Measurements from ENCODE around the gene THEMIS2. TPM values are rescaled to one million over a fixed set of nuclear protein-coding genes. Genes with fewer than 3 reads are reported as not detected.

Gene THEMIS2
- total RNA-seq, 1 donor from 2014 or later, result 3.1 TPM

DNA sequence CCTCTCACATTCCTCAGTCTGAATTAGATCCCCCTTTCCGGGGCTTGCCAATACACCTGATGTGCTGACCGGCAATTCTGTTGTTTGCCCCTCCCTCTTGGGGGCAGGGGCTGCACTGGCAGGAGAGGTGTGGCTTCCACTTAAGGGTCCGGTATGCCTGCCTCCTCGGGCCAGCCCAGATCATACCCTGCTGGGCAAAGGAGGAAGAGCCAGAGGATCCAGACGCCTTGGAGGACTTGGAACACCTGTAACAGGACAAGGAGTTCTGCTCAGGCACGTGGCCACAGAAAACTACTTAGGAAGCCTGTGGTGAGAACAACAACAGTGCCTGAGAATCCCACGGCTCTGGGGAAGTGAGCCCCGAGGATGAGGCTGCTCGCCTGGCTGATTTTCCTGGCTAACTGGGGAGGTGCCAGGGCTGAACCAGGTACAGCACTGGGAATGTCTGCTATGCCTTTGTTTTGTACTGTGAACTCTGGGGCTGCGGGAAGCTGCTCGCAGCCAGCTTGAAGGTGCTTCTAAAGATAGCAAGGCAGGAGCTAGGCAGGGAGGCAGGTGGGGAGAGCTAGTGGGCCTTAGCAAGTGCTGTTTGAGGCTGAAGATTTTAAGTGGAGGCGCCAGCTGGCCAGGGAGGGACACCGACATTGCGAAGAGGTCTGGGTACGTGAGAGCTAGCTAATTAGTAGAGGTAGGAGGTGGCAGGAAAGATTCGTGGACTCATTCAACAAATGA lies 62.6 kb downstream of the THEMIS2 start, which contains the start of gene SMPDL3B:
SMPDL3B (plus strand) TSS at position 183 of the 732 bp plus-strand sequence; CDS start at position 367, 184 bp downstream.
- Mint-ChIP-seq H3K27ac (peak within 1 kb of the TSS; percentile 24), H3K36me3 (no peaks in the 10 kb centered on the region), H3K4me1 (ENCODE audit: unreplicated experiment) (peaks cover 10% of the 10 kb centered on the region), H3K4me3 (peak within 1 kb of the TSS; percentile 85), H3K27me3 (peaks cover 30% of the 10 kb centered on the region), H3K9me3 (no peaks in the 10 kb centered on the region)
- no peak for DNase-seq (ENCODE audit: extremely low spot score, unreplicated experiment)
- TF ChIP-seq, protein P1, sequence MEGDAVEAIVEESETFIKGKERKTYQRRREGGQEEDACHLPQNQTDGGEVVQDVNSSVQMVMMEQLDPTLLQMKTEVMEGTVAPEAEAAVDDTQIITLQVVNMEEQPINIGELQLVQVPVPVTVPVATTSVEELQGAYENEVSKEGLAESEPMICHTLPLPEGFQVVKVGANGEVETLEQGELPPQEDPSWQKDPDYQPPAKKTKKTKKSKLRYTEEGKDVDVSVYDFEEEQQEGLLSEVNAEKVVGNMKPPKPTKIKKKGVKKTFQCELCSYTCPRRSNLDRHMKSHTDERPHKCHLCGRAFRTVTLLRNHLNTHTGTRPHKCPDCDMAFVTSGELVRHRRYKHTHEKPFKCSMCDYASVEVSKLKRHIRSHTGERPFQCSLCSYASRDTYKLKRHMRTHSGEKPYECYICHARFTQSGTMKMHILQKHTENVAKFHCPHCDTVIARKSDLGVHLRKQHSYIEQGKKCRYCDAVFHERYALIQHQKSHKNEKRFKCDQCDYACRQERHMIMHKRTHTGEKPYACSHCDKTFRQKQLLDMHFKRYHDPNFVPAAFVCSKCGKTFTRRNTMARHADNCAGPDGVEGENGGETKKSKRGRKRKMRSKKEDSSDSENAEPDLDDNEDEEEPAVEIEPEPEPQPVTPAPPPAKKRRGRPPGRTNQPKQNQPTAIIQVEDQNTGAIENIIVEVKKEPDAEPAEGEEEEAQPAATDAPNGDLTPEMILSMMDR (conservative IDR thresholded peaks at IDR 0.05), result peak; percentile 39

DNA sequence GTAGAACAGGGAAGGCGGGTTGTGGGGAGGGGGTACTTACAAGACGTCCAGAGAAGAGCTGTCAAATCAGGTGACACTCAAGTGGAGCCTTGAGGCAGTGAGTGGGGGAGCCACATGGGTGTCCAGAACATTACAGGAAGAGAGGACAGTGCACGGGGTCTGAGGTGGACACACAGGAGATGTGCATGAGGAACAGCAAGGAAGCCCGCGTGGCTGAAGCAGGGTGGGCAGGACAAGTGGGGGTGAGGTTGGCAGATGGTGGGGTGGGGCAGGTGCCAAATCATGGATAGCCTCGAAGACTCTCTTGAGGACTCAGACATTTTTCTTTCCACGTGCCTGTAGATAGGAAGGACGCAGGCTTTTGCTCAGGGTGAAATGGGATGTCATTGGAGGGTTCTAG lies 63.4 kb downstream of the THEMIS2 start:
- Mint-ChIP-seq H3K4me1 (ENCODE audit: unreplicated experiment) (peaks cover 10% of the 10 kb centered on the region), H3K27ac (no peak overlapping the region), H3K27me3 (peaks cover 30% of the 10 kb centered on the region), H3K36me3 (no peaks in the 10 kb centered on the region), H3K4me3 (peak overlapping the region; percentile 85), H3K9me3 (no peaks in the 10 kb centered on the region)
- no peak for DNase-seq (ENCODE audit: extremely low spot score, unreplicated experiment)
- TF ChIP-seq, protein P1 (conservative IDR thresholded peaks at IDR 0.05), result no peak

Other genes starting within 250 kb of the THEMIS2 start
- not detected in 2 replicates for gene FGR, start 237.4 kb upstream of the THEMIS2 start, total RNA-seq (ENCODE audit: low replicate concordance)
- 62.2 and 136 TPM in 2 replicates for gene IFI6, start 200.4 kb upstream of the THEMIS2 start, total RNA-seq (ENCODE audit: low replicate concordance)
- 12.3 and 14.2 TPM in 2 replicates for gene FAM76A, start 146.6 kb upstream of the THEMIS2 start, total RNA-seq (ENCODE audit: low replicate concordance)
- 28.9 and 41.6 TPM in 2 replicates for gene STX12, start 99.3 kb upstream of the THEMIS2 start, total RNA-seq (ENCODE audit: low replicate concordance)
- gene PPP1R8, start 41.8 kb upstream of the THEMIS2 start, total RNA-seq (ENCODE audit: low replicate concordance), result 53.9 and 54.9 TPM in 2 replicates
- 28.0 and 44.6 TPM in 2 replicates for gene RPA2, start 42.0 kb downstream of the THEMIS2 start, total RNA-seq (ENCODE audit: low replicate concordance)
- 3.2 and 3.6 TPM in 2 replicates for gene SMPDL3B, start 62.5 kb downstream of the THEMIS2 start, total RNA-seq (ENCODE audit: low replicate concordance)
- gene XKR8, start 87.4 kb downstream of the THEMIS2 start, total RNA-seq (ENCODE audit: low replicate concordance), result 8.0 and 12.6 TPM in 2 replicates
- gene EYA3, start 216.1 kb downstream of the THEMIS2 start, total RNA-seq (ENCODE audit: low replicate concordance), result 26.6 and 35.4 TPM in 2 replicates

Data from type B pancreatic cell (in vitro differentiated cells).